Esophagus muscularis mucosa (tissue), 3 donors: Measurements from ENCODE around the gene MAU2.
"Not testable (repeated sequence)": the region's sequence is repeated elsewhere in the genome, so short reads cannot be mapped to it uniquely, and the experiment has no call there.

ENCODE experiments used
- POLR2AphosphoS5 ChIP-seq, 2 donors: sonication (generic); formaldehyde crosslinking; IDR thresholded peaks; one replicate each; pipeline ENCODE4 v1.6.1; 2017; ENCODE audit warnings: antibody characterized with exemption in 2 of 2
- TF ChIP-seq, protein P1 (sequence below), 3 experiments: fragments of 200-600 bp in 2 of 3; fragments of 450-650 bp in 1 of 3; sonication (generic) in 2 of 3; IDR thresholded peaks; one replicate each; pipeline ENCODE4 v1.5.1; 2017 to 2019; ENCODE audit warnings: antibody characterized with exemption in 3 of 3, mild to moderate bottlenecking in 2 of 3, moderate library complexity in 1 of 3

DNA sequence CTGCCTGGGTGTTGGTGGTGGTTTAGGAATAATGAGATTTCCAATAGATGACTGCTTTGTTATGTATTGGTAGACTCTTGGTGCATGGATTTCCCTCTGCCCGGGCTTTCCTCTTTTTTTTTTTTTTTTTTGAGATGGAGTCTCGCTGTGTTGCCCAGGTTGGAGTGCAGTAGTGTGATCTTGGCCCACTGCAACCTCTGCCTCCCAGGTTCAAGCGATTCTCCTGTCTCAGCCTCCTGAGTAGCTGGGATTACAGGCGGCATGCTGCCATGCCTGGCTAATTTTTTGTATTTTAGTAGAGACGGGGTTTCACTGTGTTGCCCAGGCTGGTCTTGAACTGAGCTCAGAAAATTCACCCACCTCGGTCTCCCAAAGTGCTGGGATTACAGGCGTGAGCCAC, 73.7 kb downstream of the MAU2 start:
- TF ChIP-seq, protein P1, sequence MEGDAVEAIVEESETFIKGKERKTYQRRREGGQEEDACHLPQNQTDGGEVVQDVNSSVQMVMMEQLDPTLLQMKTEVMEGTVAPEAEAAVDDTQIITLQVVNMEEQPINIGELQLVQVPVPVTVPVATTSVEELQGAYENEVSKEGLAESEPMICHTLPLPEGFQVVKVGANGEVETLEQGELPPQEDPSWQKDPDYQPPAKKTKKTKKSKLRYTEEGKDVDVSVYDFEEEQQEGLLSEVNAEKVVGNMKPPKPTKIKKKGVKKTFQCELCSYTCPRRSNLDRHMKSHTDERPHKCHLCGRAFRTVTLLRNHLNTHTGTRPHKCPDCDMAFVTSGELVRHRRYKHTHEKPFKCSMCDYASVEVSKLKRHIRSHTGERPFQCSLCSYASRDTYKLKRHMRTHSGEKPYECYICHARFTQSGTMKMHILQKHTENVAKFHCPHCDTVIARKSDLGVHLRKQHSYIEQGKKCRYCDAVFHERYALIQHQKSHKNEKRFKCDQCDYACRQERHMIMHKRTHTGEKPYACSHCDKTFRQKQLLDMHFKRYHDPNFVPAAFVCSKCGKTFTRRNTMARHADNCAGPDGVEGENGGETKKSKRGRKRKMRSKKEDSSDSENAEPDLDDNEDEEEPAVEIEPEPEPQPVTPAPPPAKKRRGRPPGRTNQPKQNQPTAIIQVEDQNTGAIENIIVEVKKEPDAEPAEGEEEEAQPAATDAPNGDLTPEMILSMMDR (IDR thresholded peaks at IDR 0.05), result not testable (repeated sequence)
- not testable (repeated sequence) for TF ChIP-seq POLR2AphosphoS5 (IDR thresholded peaks at IDR 0.05)
